Stimulated activated naive CD4-positive, alpha-beta T cell (primary cell): ENCODE results near the gene DCLK3.

Experiments used
- DNase-seq, 6 experiments: peaks; one replicate each; lab custom pipeline; 2025; lab: John Stamatoyannopoulos, UW

The DCLK3 gene

DNA sequence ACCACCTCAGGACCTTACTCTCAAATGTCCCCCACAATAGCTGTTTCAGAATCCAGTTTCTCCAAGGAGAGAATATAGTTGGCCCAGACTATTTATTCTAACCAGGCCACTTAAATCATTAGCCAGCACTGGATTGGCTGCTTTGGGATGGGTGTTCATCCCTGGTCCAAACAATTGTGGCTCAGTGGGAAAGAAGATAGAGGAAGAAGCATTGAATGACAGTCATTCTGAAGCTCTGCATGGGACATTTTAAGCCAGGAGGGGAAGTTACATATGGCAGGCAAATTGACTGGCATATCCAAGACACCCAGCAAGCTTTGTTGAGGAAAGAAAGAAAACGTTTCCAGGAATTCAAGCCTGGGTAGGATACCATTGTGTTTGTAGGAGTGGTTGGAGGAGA, 5.6 kb upstream of the DCLK3 start:
- DNase-seq, result no peak

DNA sequence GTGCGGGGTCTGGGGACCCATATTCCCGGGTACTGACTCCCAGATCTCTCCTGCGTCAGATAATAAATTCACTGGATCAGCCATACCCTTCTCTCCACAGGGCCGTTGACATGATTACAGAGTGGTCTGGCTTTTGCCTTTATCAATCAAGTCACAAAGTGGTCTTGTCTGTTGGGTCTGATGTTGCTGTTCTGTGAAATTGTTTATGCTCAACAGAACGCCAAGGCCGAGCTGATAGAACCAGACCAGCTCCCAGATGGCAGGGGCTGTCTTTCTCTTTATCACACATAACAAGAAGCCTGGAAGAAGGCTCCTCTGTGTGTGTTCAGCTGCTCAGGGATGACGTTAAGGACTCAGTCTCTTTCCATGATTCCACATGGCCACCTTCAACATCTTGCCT, 751 bp upstream of the DCLK3 start:
- no peak for DNase-seq

DNA sequence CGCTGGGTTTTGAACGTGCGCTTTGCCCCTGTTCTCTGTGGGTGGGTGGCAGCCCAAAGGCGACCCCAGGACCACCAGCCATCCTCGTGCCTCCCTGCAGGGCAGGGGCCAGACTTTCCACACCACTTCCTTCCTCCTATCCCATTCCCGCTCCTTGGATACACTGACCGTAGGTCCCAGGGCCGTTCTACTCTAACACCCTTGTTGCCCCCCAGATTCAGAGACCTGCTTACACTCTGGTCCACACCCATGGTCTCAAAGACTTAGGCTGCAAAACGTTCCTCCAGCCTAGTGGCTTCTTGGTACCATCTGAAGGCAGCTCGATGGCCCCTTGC, 318 bp upstream of the DCLK3 start:
- DNase-seq, result no peak

DNA sequence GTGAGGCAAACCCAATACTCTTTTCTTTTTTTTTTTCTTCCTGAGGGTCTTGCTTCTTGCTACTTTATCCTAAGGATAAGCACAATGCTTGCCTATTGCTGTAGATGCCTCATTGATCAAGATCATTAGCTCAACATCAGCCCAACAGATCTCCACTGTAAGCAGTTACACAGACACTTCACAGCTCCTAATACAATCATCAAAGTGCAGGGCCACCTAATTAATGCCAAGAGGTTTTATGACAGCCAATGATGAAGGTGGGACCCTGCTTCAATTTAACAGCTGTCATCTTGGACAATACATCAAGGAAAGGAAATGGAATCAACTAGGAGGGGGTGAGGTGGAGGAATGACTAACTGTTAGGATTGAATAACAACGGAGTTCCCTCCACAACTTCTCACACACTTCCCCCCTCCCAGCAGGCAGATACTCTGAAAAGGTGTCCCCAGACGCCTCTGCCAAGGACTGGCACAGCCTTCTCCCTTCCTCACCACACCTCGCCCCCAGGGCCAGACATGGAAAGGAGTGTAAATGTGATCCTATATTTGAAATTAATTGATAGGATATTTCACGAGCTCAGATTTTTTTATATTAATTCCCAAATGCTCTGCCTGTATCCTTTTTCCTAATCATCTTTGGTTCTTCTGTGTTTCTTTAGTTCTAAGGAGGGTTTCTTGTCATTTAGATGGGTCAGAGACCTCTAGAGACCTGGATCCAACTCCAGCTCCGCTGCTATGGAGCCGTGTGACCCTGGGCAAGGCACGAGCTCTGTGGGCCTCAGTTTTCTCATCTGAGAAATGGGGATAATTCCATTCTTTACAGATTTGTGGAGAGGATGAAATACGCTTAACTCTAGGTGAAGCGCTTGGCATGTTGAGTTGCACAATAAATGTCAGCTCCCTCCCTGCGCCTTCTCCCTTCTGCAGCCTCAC, 1.2 kb downstream of the DCLK3 start:
- DNase-seq, result no peak

DNA sequence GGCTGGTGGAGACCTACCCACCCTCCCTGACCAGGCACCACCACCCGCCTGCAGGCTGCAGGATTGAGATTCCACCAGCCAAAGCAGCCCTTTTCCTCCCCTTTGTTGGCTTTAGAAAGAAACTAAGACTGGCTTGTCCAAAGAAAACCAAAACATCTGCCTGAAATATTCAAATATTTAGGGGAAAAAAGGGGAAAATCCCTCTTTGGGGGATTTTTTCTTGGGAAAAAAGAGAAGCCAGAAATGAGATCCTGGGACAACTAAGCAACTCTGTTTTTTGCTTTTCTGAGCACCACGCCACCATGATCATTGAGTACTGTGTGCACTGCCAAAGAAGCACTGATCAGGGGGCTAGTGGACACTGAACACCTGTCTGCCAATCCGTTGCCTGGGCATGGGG, 2.6 kb downstream of the DCLK3 start:
- no peak for DNase-seq

DNA sequence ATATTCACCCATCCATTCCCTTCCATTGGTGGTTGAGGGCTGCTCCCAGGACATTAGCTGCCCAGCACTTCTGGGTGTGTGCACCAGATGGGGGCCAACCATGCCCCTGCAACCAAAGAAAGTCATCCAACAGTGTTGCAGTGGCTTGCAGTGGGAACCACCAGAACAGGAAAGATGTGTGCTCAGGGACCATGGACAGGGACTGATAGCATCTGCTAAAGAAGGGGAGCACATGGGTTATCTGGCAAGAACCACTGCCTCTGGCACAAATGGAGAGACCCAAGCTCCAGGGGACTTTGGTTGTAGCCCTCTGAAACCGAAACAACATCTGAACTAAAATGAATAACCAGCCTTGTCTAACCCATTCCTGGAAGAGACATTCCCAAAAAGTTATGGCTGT, 8.1 kb downstream of the DCLK3 start:
- no peak for DNase-seq

DNA sequence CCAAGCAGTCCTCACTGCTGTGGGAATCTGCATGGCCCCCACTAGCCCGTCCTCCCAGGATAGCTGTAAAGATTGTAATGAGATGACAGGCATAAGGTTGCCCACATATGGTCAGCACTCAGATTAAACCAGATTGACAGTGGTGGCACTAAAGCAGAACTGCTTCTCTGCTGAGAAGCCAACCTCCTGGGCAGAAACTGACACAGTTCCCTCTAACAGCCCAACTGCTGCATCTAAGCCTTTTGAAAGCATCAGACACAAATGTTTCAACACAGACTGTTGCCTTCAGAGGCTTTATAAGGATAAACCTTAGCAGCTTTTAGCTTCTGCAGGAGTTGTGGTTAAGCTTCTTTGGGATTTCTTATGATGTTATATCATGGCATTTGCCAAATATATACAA, 13.0 kb downstream of the DCLK3 start:
- DNase-seq, result no peak

DNA sequence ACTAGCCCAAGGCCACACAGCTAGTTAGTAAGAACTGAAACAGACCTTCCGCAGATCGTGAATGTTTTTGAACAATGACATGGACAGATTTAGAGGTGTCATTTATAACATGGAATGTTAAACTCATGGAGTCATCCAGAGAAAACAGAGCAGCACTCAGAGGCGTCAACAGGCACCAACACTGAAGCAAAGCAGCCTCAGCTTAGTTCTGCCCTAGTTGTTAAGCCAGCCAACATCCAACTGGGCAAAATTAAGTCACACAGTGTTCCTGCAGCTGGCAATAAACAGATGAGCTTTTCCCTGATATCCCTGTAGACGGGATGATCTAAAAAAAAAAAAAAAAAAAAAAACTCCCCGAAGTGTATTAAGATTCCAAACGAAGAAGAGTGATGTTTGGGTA, 13.6 kb downstream of the DCLK3 start:
- DNase-seq, result no peak

DNA sequence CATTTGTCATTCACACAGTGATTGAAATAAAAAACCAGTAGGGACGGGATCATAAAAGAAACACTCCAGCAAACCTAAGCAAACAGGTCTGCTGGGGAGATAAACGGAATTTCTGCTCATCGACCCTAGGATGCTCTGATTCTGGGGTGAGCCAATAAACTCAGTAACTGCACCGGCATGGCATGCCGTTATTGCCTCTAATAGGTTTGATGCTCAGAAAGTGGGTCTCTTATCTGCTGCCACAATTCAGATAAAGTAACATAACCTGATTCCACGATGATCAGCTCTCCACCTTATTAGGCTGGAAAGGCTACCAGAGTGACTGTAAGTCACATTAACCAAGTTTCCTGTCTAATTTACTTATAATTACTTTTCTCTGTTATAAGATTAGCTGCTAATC, 19.6 kb downstream of the DCLK3 start:
- no peak for DNase-seq

DNA sequence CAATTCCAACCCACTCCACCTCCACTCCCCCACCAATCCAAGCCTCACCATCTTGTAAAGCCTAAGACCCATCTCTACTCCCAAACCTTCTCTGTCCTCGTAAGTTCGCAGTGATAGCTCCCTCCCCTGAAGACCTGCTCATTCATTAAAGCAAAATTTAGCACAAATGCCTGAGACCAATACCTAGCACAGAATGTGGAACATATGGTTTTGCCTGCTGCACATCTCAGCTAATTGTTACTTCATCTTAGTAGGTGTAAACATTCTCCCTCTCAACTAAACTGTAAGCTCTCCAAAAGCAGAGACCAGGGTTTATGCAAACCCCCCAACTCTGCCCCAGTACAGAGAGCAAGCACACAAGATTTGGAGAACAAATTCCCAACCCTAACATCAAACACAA, 20.5 kb downstream of the DCLK3 start:
- no peak for DNase-seq

DNA sequence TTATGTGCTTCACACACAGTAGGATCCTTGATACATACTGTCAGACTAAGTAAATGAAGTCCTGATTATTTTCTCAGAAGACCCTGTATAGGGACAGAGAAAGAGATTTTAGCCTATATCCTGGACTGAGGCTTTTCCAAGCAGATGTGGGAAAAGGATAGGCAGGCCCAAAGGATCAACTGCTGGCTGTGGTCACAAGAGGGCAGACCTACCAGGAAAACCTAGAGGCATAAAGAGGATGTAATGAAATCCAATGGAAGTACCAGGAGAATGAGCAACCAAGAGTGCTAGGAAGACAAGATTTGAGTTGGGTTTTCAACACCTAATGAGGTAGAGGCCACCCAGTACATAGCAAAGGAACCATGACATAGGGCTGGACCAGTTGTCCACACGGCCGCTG, 23.1 kb downstream of the DCLK3 start:
- DNase-seq, result no peak

DNA sequence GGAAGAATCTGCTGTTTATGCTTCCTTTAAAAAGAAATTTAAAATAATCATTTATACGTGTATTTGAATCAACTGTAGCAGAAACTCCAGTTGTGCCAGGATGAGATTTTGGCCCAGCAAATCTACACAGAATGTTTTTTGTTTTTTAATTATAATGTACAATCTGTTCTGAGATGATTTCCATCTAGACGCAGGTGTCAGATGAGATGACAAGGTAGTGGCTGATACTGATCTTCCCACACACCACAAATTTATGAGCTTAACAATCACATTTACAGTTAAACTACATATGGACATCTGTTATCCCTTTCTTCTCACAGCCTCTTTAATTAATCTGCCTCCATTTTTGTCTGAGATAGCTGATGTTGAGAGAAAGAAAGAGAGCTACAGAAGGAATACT, 23.6 kb downstream of the DCLK3 start:
- DNase-seq, result no peak

DNA sequence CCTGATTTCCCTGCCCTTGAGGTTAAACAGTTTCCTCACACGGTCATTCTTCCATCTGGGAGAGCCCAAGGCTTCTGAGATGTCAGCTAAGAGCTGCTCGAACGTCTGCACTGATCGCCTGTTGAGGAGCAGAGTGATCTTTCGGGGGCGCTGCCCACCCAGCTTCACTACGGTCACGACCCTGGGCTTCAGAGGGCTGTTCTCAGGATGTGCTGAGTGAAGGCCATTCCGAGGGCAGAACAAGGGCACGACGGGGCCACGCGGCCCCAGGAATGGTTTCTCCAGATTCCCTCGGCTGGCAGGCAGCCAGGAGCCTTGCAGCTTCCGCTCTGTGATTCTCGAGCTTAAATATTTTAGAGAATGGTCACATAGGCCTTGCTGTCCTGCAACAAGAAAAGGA, 25.7 kb downstream of the DCLK3 start:
- no peak for DNase-seq

DNA sequence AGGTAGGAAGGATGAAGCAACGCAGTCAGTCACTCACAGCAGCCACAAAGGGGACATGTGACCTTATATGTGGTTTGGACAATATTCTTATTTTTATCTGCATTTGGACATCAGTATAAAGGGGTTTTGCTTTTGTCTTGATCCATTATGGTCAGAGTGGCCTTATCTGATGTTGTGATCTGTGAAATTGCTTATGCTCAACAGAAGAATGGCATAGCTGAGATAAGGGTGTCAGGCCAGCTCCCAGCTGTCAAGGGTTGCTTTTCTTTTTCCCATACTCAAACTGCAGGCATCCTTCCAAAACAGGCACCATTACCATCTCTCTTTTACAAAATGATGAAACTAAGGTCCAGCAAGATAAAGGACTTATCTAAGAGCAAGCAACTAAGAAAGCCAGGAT, 28.1 kb downstream of the DCLK3 start:
- DNase-seq, result no peak

DNA sequence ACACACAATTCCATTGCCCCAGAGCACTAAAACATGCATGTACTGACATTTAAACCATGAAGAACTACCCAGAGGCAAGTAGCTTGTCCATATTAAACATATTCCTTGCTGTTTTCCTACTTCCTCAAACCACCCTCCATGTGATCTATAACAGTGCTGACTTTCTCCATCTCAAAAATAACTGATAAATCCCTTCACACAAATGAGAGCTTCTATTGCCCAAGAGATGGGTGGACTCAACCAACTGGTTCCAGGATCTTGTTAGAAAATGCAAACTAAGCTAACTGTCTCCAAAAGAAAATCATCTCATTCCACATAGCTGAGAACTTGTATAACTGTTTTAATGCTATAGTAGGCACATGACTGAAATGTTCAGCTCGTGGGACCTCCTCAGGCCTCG, 29.6 kb downstream of the DCLK3 start:
- no peak for DNase-seq

DNA sequence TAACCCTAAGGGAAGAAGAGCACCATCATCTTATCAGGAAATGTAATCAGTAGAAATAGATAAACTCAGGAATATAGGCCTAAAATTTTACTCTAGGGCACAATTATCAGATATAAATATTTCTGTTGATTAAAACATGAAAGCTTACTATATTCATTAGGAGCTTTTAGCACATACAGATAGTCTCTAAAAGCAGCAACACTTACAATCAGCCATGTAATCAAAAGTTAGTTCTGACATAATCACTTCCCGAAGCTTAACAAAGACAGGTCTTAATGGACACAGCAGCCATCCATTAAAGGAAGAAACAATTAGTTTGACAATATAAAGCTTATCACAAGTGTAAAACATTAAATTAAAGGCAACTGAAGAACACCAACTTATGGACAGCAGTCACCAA, 30.6 kb downstream of the DCLK3 start:
- no peak for DNase-seq

DNA sequence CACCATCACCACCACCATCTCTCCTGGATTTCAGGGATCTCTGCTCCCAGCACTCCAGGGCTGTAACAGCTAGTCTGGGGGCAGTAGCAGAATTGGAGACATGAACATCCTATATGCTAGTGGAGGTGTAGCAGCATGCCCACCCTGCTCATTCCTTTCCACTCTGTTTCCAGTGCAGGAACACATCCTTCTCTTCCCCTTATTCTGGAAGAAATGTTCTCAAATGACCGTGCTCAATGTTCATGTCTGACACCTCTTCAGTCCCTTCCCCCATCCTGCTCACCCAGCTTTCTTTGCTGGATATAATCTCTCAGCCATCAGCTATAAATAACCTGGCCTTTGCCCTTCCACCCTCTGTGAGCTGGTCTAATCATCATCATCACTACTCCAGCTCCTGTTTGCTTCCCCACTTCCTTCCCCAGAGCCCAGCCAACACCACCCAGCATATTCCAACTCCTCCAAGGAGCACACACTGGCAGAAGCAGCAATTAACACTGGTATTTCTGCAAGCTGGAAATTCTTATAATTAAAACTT, 31.1 kb downstream of the DCLK3 start:
- no peak for DNase-seq

DNA sequence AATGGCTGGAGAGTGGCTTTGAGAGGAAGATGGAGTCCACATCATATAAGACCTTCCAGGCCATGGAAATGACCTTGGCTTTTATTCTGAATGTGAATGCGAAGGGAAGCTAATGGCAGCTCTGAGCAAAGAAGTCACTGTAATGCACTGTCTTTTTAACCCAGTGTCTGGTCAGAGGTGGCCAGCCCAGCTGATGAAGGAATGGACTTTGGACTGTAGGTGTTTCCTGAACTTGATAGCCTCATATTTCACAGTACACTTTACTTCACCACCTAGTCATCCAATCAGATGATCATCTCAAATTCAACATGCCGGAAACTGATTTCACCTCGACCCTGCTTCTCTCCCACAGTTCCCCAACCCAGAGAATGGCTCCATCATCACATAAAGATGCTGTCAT, 33.4 kb downstream of the DCLK3 start:
- DNase-seq, result no peak

DNA sequence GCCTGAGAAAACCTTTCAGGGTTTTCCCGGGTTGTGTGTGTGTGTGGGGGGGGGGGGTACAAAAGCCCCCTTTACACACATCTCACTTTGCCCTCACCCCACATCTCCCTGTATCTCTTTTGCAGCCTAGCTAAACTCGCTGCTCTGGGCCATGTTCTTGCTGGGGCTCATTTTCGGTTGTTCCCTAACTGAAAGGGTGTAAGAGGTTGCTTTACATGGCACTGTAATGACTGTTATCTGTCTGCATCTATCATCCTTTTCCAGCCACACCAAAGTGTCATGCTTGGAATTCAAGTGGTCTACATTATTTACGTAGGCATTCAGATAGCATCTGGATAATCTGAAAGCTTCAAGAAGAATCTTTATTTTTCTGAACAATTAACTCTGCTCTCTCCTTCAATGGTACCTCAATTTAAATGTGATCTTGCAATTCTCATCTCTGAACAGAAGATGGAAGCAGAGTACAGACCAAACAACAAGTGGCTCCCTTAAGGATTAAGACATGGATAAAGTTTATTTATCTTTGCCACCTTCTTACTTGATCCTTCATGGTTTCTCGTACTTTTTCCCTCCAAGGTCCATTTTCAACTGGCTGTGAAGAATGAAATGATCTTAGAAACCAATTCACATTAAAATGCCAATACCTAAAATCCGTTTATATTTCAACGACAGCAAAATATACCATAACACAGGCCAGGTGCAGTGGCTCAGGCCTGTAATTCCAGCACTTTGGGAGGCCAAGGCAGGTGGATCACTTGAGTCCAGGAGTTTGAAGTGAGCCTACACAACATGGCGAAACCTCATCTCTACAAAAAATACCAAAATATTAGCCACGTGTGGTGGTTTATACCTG, 34.9 kb downstream of the DCLK3 start:
- peak in 2 of 6 experiments; percentile 2 to 14 for DNase-seq

DNA sequence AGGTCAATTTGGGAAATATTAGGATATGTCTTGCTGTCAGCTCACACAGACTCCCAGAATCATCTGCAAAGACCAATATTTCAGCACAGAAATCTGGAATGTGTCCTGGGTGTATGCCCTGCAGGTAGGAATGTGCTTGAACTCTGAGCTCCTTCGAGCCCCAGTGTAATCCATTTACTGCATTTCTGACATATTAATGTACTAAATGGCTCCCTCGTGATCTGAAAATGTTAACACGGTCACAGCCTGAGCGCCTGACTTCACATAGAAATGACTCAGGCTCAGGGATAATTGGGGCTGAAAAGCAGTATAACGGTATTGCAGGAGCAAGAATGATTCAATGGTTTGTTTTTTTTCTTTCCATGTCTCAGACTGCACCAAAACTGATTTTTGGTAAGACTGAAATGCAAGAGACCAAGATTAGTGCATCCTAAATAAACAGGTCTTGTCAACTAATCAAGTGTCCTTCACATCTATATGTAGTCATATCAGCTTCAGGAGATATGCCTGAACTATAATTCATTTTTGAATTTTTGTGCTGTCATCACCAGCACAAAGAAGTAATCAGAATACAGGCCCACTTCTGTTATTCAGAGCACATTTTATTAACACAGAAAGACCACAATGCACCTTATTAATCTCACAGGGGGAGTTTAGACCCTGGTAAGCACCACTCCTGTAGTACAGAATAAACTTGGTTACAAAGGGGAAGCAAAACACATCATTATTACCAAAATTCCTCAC, 49.8 kb downstream of the DCLK3 start:
- DNase-seq, result no peak

DNA sequence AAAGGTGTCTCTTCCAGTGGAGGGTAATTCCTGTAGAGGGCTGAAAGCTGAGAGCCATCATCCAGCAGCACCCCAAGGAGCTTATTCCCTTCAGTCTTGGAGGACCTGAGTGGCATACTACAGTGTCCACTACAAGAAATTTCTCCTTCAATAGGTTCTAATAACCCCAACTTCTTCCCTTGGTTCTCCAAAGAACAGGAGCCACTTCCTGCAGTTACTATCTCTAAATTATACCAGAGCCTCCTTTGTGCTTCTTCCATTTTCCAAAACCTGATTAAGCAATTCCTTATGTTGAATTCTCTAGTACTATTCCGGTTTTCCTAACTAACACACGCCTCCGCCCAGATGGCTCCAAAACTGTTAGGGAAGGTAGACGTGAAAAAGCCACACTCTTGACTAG, 50.4 kb downstream of the DCLK3 start:
- no peak for DNase-seq

DNA sequence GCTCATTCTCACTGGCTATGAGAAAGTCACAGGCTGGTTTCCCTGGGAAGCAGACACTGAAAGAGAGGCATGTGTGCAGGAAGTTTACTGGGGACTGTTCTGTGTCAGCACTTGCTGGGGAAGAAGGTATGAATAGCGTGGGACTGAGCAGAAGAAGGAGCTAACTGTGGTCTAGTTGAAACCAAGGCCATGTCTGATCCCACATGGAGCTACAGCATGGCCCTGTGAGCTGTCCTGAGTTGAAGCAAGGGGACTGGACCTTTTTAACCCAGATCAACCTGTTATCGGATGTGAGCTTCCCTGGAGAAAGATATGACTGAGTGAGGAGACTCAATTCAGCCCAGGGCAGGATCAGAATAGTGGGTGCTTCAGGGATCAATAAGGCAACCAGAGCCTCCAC, 53.7 kb downstream of the DCLK3 start:
- DNase-seq, result no peak
